Measurements from ENCODE around the gene ISG15. TPM values are rescaled to one million over a fixed set of nuclear protein-coding genes. Genes with fewer than 3 reads are reported as not detected.

Gene ISG15
- total and polyA plus RNA-seq, 9 of the 15 experiments (the other 6 are each of a cell fraction or from before 2014, with no cell fraction given), result 0.40 to 58.3 (median 12.2) TPM

- no peaks in the 10 kb centered on the region for H3K9me1 ChIP-seq (ENCODE audit: control insufficient read depth, insufficient read depth, low read length)
- ChIA-PET CTCF (ENCODE audit: low intra/inter-chr PET ratio) (no interaction called here), POLR2A (interaction anchor here (0.5 to 2.3 kb wide), 2 partner anchors 10 to 721 kb away, joined by 3 to 9 read pairs; no protein-coding TSS in a partner anchor)
- BruUV-seq (replicated peaks), result no TSS peak
- intact Hi-C loops (cut with micrococcal nuclease), result no loop called here
- peaks cover 12 to 40% of the 10 kb centered on the region in 2 experiments for H3K4me1 ChIP-seq (replicated peaks in 1 of 2; ENCODE audit: control insufficient read depth in 2 of 2, insufficient read depth in 2 of 2, low read length in 2 of 2)
- H3K79me2 ChIP-seq (ENCODE audit: control insufficient read depth, insufficient read depth, low read length), result peaks cover under 1% of the 10 kb centered on the region; the same call in 1 of the 3 replicates
- FAIRE-seq (no peak), DNase-seq (ENCODE audit: extremely low read depth in 1 of 4, low spot score in 3 of 4) (no peak), ATAC-seq (no peak)
- no peaks in the 10 kb centered on the region for H3K9me3 ChIP-seq (replicated peaks; ENCODE audit: control insufficient read depth, insufficient read depth, low read depth, low read length)
- peak overlapping the region in 1 of 2 experiments; percentile 31; a peak in 2 of 4 replicates for H3K9ac ChIP-seq (ENCODE audit: insufficient read depth in 1 of 2, low read depth in 2 of 2, low read length in 2 of 2)
- H3K27ac ChIP-seq (ENCODE audit: extremely low read depth, low read depth, low read length), result no peak overlapping the region
- no peaks in the 10 kb centered on the region for H4K20me1 ChIP-seq (replicated peaks; ENCODE audit: control insufficient read depth, insufficient read depth, low read length)
- no peaks in the 10 kb centered on the region for H3K27me3 ChIP-seq (ENCODE audit: control insufficient read depth in 2 of 2, insufficient read depth in 2 of 2, low read length in 2 of 2)
- H3K4me2 ChIP-seq (ENCODE audit: insufficient read depth, low read length), result no peak overlapping the region
- no peak overlapping the region for H3K4me3 ChIP-seq
- 74% methylated on average over 20 of the region's 20 CpGs for WGBS (ENCODE audit: insufficient coverage, low coverage, missing lambda C conversion rate)
- no peak overlapping the region for H2AFZ ChIP-seq (ENCODE audit: low read depth, low read length)
- H3K36me3 ChIP-seq (ENCODE audit: control insufficient read depth, insufficient read depth, low read length), result no peaks in the 10 kb centered on the region
- in situ Hi-C loops (cut with MboI), result no loop called here
- TF ChIP-seq MAFK (IDR thresholded peaks at IDR 0.05; ENCODE audit: low read length), result no peak
- 0 out of 2 replicates have a peak, but pooled peaks have one; percentile 32 for TF ChIP-seq ARID4B (CRISPR knock-in tag; IDR thresholded peaks at IDR 0.05)
- TF ChIP-seq FOXJ3 (CRISPR knock-in tag; IDR thresholded peaks at IDR 0.05), result no peak
- no peak for TF ChIP-seq NCOA4 (IDR thresholded peaks at IDR 0.05; ENCODE audit: partially characterized antibody)
- TF ChIP-seq EP300 (IDR thresholded peaks at IDR 0.05; ENCODE audit: low read length), result no peak
- TF ChIP-seq RB1 (IDR thresholded peaks at IDR 0.05; ENCODE audit: low read depth), result 0 out of 2 replicates have a peak, but pooled peaks have one; percentile 18
- TF ChIP-seq MYNN (IDR thresholded peaks at IDR 0.05), result no peak
- no peak for TF ChIP-seq MYNN (CRISPR knock-in tag; IDR thresholded peaks at IDR 0.05)
- TF ChIP-seq NELFE (IDR thresholded peaks at IDR 0.05; ENCODE audit: insufficient read depth, insufficient read length), result no peak
- peak; percentile 33 to 49 (median 43); a peak in 2 of 6 replicates for TF ChIP-seq CTCF (IDR thresholded peaks at IDR 0.05 in 2 of 3, conservative IDR thresholded peaks at IDR 0.05 in 1 of 3; ENCODE audit: insufficient read depth in 2 of 3, low read depth in 1 of 3, low read length in 3 of 3)
- TF ChIP-seq ZBTB2 (IDR thresholded peaks at IDR 0.05), result no peak
- TF ChIP-seq YBX1 (IDR thresholded peaks at IDR 0.05), result no peak
- no peak for TF ChIP-seq MCM7 (IDR thresholded peaks at IDR 0.05)
These were observed 1.7 kb downstream of the ISG15 start for GRCh38 chr1:1014799-1015681.
